DND-41 (cell line): ENCODE measurements around the gene SNX9.

Experiments
- EZH2 ChIP-seq: IDR thresholded peaks from 3 replicates; pipeline ENCODE4 v1.6.1; 2012; ENCODE audit warnings: borderline replicate concordance, low read depth, mild to moderate bottlenecking, moderate library complexity, low read length, inconsistent platforms; ENCODE audit not compliant: severe bottlenecking
- TF ChIP-seq, protein P1 (sequence below): IDR thresholded peaks from 2 replicates; pipeline ENCODE4 v1.5.1; 2012; ENCODE audit warnings: borderline replicate concordance, low read length, moderate library complexity, mild to moderate bottlenecking; ENCODE audit not compliant: poor library complexity, severe bottlenecking; ENCODE audit errors: extremely low read depth

DNA sequence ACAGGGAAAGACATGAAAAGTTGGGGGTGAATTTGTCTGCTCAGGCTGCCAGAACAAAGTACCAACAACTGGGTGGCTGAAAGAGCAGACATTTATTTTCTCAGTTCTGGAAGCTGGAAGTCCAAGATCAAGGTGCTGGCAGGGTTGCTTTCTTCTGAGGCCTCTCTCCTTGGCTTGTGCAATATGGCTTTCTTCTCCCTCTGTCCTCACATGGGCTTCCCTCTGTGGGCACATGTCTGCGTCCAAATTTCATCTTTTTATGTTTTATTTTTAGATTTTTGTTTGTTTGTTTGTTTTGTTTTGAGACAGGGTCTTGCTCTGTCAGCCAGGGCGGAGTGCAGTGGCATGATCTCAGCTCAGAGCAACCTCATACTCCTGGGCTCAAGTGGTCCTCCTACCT lies 152.4 kb downstream of the SNX9 start:
- TF ChIP-seq, protein P1, sequence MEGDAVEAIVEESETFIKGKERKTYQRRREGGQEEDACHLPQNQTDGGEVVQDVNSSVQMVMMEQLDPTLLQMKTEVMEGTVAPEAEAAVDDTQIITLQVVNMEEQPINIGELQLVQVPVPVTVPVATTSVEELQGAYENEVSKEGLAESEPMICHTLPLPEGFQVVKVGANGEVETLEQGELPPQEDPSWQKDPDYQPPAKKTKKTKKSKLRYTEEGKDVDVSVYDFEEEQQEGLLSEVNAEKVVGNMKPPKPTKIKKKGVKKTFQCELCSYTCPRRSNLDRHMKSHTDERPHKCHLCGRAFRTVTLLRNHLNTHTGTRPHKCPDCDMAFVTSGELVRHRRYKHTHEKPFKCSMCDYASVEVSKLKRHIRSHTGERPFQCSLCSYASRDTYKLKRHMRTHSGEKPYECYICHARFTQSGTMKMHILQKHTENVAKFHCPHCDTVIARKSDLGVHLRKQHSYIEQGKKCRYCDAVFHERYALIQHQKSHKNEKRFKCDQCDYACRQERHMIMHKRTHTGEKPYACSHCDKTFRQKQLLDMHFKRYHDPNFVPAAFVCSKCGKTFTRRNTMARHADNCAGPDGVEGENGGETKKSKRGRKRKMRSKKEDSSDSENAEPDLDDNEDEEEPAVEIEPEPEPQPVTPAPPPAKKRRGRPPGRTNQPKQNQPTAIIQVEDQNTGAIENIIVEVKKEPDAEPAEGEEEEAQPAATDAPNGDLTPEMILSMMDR = no peak
- no peak for TF ChIP-seq EZH2
